HG03378 (cell line): ENCODE results near the gene BLOC1S2.
"Not testable (repeated sequence)": the region's sequence is repeated elsewhere in the genome, so short reads cannot be mapped to it uniquely, and the experiment has no call there.

Experiments
- ATAC-seq: cut with Tn5 transposase; IDR thresholded peaks from one replicate; pipeline ENCODE4 v1.9.1; 2021; ENCODE audit warnings: mild to moderate bottlenecking, moderate library complexity; ENCODE audit not compliant: unreplicated experiment

BLOC1S2 gene

GRCh38 chr10:100286051-100287033, at the start of gene BLOC1S2:
BLOC1S2 (minus strand) TSS chr10:100286680; CDS start chr10:100286659, 21 bp downstream.
- peak; percentile 66 for ATAC-seq

- ATAC-seq, result no peak
Observed at GRCh38 chr10:100334762-100335161, 48.3 kb upstream of the BLOC1S2 start.

- ATAC-seq, result no peak
Observed at GRCh38 chr10:100333661-100334440, 47.4 kb upstream of the BLOC1S2 start.

- ATAC-seq, result no peak
Observed at GRCh38 chr10:100333106-100333505, 46.6 kb upstream of the BLOC1S2 start.

- ATAC-seq, result no peak
Observed at GRCh38 chr10:100330079-100330478, 43.6 kb upstream of the BLOC1S2 start, which contains the start of gene PKD2L1. PKD2L1 (minus strand) TSS chr10:100330228; CDS start chr10:100330103, 125 bp downstream.

- ATAC-seq, result no peak
Observed at GRCh38 chr10:100328198-100328597, 41.7 kb upstream of the BLOC1S2 start.

- ATAC-seq, result no peak
Observed at GRCh38 chr10:100327718-100328009, 41.2 kb upstream of the BLOC1S2 start.

GRCh38 chr10:100327007-100327717, 40.7 kb upstream of the BLOC1S2 start:
- peak; percentile 96 for ATAC-seq

GRCh38 chr10:100325158-100325557, 38.7 kb upstream of the BLOC1S2 start:
- ATAC-seq, result no peak

GRCh38 chr10:100319707-100320402, 33.4 kb upstream of the BLOC1S2 start:
- no peak for ATAC-seq

GRCh38 chr10:100318207-100318606, 31.7 kb upstream of the BLOC1S2 start:
- no peak for ATAC-seq

- no peak for ATAC-seq
Observed at GRCh38 chr10:100315615-100316014, 29.1 kb upstream of the BLOC1S2 start.

- ATAC-seq, result no peak
Observed at GRCh38 chr10:100311298-100311697, 24.8 kb upstream of the BLOC1S2 start.

GRCh38 chr10:100307684-100308083, 21.2 kb upstream of the BLOC1S2 start:
- ATAC-seq, result no peak

- no peak for ATAC-seq
Observed at GRCh38 chr10:100306861-100307260, 20.4 kb upstream of the BLOC1S2 start.

GRCh38 chr10:100304414-100304813, 17.9 kb upstream of the BLOC1S2 start:
- ATAC-seq, result no peak

GRCh38 chr10:100303724-100304319, 17.3 kb upstream of the BLOC1S2 start:
- no peak for ATAC-seq

- ATAC-seq, result not testable (repeated sequence)
Observed at GRCh38 chr10:100301123-100301522, 14.6 kb upstream of the BLOC1S2 start.

- ATAC-seq, result no peak
Observed at GRCh38 chr10:100297242-100297641, 10.8 kb upstream of the BLOC1S2 start.

GRCh38 chr10:100293066-100293465, 6.6 kb upstream of the BLOC1S2 start:
- ATAC-seq, result no peak
